AG20443 (cell line): ENCODE results near the gene THPO.
A peak's percentile ranks its signal among the peaks of the same experiment; 100 is the strongest.
"Not testable (repeated sequence)": the region's sequence is repeated elsewhere in the genome, so short reads cannot be mapped to it uniquely, and the experiment has no call there.

Source experiments
- DNase-seq: peaks from one replicate; pipeline ENCODE4 v3.0.0; 2012; ENCODE audit warnings: low spot score, mixed read lengths

Gene THPO

GRCh38 chr3:184349563-184350470, 28.2 kb downstream of the THPO start:
- DNase-seq = no peak

- DNase-seq = no peak
Observed at GRCh38 chr3:184348057-184348382, 30.0 kb downstream of the THPO start.

- no peak for DNase-seq
Observed at GRCh38 chr3:184347321-184348056, 30.5 kb downstream of the THPO start.

GRCh38 chr3:184346480-184347190, 31.4 kb downstream of the THPO start:
- DNase-seq = no peak

GRCh38 chr3:184345317-184346144, 32.5 kb downstream of the THPO start:
- DNase-seq = peak; percentile 90

- DNase-seq = no peak
Observed at GRCh38 chr3:184344579-184345316, 33.3 kb downstream of the THPO start.

- DNase-seq = no peak
Observed at GRCh38 chr3:184343200-184343876, 34.7 kb downstream of the THPO start.

GRCh38 chr3:184341925-184342324, 36.1 kb downstream of the THPO start:
- DNase-seq = no peak

- DNase-seq = not testable (repeated sequence)
Observed at GRCh38 chr3:184339451-184340135, 38.4 kb downstream of the THPO start.

- DNase-seq = no peak
Observed at GRCh38 chr3:184339001-184339400, 39.0 kb downstream of the THPO start.

GRCh38 chr3:184338511-184338945, 39.5 kb downstream of the THPO start:
- peak; percentile 56 for DNase-seq

- DNase-seq = no peak
Observed at GRCh38 chr3:184337981-184338380, 40.0 kb downstream of the THPO start.

GRCh38 chr3:184337399-184337714, 40.6 kb downstream of the THPO start, which contains the start of gene FAM131A:
FAM131A (plus strand) TSS chr3:184337600; CDS start chr3:184337631, 31 bp downstream.
- peak; percentile 47 for DNase-seq

- DNase-seq = peak; percentile 69
Observed at GRCh38 chr3:184336547-184337398, 41.2 kb downstream of the THPO start.

- DNase-seq = peak; percentile 91
Observed at GRCh38 chr3:184335661-184336546, 42.1 kb downstream of the THPO start.

GRCh38 chr3:184335291-184335660, 42.7 kb downstream of the THPO start:
- no peak for DNase-seq

GRCh38 chr3:184334470-184335158, 43.4 kb downstream of the THPO start:
- no peak for DNase-seq
